GM12878 (cell line): Measurements from ENCODE around the gene FBXW8. TPM values are rescaled to one million over a fixed set of nuclear protein-coding genes. Genes with fewer than 3 reads are reported as not detected.
A peak's percentile ranks its signal among the peaks of the same experiment; 100 is the strongest.

Experiments used
- IKZF1 ChIP-seq: fragments of 450-650 bp; conservative IDR thresholded peaks from 2 replicates; pipeline ENCODE4 v1.6.1; 2017; ENCODE audit warnings: antibody characterized with exemption, mild to moderate bottlenecking
- MEF2B ChIP-seq: fragments of 450-650 bp; IDR thresholded peaks from 2 replicates; pipeline ENCODE4 v1.6.1; 2018; ENCODE audit warnings: mild to moderate bottlenecking, moderate library complexity; ENCODE audit not compliant: partially characterized antibody, poor library complexity, severe bottlenecking
- PAX8 ChIP-seq: fragments of 450-650 bp; IDR thresholded peaks from 2 replicates; pipeline ENCODE4 v1.6.1; 2017; ENCODE audit warnings: mild to moderate bottlenecking, moderate library complexity
- POLR2AphosphoS5 ChIP-seq: IDR thresholded peaks from 2 replicates; pipeline ENCODE4 v1.6.1; 2011; ENCODE audit warnings: mild to moderate bottlenecking, low read length, inconsistent platforms
- RB1 ChIP-seq: fragments of 450-650 bp; formaldehyde crosslinking; IDR thresholded peaks from 2 replicates; pipeline ENCODE4 v1.6.1; 2017; ENCODE audit warnings: mild to moderate bottlenecking, borderline replicate concordance
- SMARCA5 ChIP-seq: fragments of 450-650 bp; IDR thresholded peaks from 2 replicates; pipeline ENCODE4 v1.6.1; 2017; ENCODE audit warnings: mild to moderate bottlenecking
- SMC3 ChIP-seq: IDR thresholded peaks from 2 replicates; pipeline ENCODE4 v1.6.1; 2011; ENCODE audit warnings: low read length, improper control_type of control experiment, borderline replicate concordance
- SP1 ChIP-seq: IDR thresholded peaks from one replicate; pipeline ENCODE4 v1.6.1; 2011; ENCODE audit warnings: low read depth, low read length
- SPI1 ChIP-seq: IDR thresholded peaks from 2 replicates; pipeline ENCODE4 v1.6.1; 2011; ENCODE audit warnings: low read depth, mild to moderate bottlenecking, low read length, moderate library complexity, borderline replicate concordance; ENCODE audit not compliant: insufficient read depth
- STAT1 ChIP-seq: fragments of 450-650 bp; conservative IDR thresholded peaks from 2 replicates; pipeline ENCODE4 v1.6.1; 2014; ENCODE audit warnings: antibody characterized with exemption, mild to moderate bottlenecking
- TBL1XR1 ChIP-seq: IDR thresholded peaks from 2 replicates; pipeline ENCODE4 v1.6.1; 2012; ENCODE audit warnings: low read depth, low read length, improper control_type of control experiment
- ZNF384 ChIP-seq: IDR thresholded peaks from 2 replicates; pipeline ENCODE4 v1.6.1; 2012; ENCODE audit warnings: low read depth, mild to moderate bottlenecking, low read length, improper control_type of control experiment, borderline replicate concordance
- ZNF622 ChIP-seq: fragments of 450-650 bp; IDR thresholded peaks from 2 replicates; pipeline ENCODE4 v1.6.1; 2017; ENCODE audit warnings: mild to moderate bottlenecking, inconsistent platforms
- polyA plus RNA-seq, 11 experiments: library from polyadenylated mRNA; depleted of rRNA in 4 of 11; unstranded in 6 of 11; stranded (reverse) in 5 of 11; fragments of >200 nt; fragmentation: Nextera tagmentation in 4 of 11; fragmentation: Illumina TruSeq in 1 of 11; extraction: Ambion mirVana in 4 of 11; extraction: Trizol in 1 of 11; gene quantifications; 1 replicate in 1 of 11; 2 replicates in 10 of 11; pipeline versions ENCODE4 v1.2.1 to v1.2.3, GENCODE V29; 2011 to 2016; ENCODE audit warnings: inconsistent platforms in 2 of 11, missing spikeins in 2 of 11, low read depth in 1 of 11
- total RNA-seq, 4 experiments: library from RNA; depleted of rRNA in 3 of 4; stranded (reverse); fragments of >200 nt in 3 of 4; fragmentation: Illumina TruSeq in 1 of 4; extraction: Trizol in 1 of 4; gene quantifications; 2 replicates each; pipeline versions ENCODE4 v1.2.1 to v1.2.3, GENCODE V29; 2013 to 2021
- TF ChIP-seq, protein P1 (sequence below): IDR thresholded peaks from 2 replicates; pipeline ENCODE4 v1.6.1; 2012; ENCODE audit warnings: low read depth, low read length, improper control_type of control experiment
- TF ChIP-seq, protein P2 (sequence below): fragments of 450-650 bp; IDR thresholded peaks from 2 replicates; pipeline ENCODE4 v1.6.1; 2017; ENCODE audit warnings: mild to moderate bottlenecking
- TF ChIP-seq, protein P3 (sequence below): IDR thresholded peaks from 2 replicates; pipeline ENCODE4 v1.6.1; 2011; ENCODE audit warnings: borderline replicate concordance, low read depth, mild to moderate bottlenecking, moderate library complexity, mixed read lengths, low read length; ENCODE audit not compliant: insufficient read depth; ENCODE audit errors: extremely low read length
- TF ChIP-seq, protein P4 (sequence below): fragments of 450-650 bp; IDR thresholded peaks from 2 replicates; pipeline ENCODE4 v1.6.1; 2017; ENCODE audit warnings: low read depth, mild to moderate bottlenecking, moderate library complexity
- TF ChIP-seq, protein P5 (sequence below): fragments of 450-650 bp; IDR thresholded peaks from 2 replicates; pipeline ENCODE4 v1.6.1; 2017; ENCODE audit warnings: mild to moderate bottlenecking, moderate library complexity

FBXW8 gene
- total and polyA plus RNA-seq, 10 of the 15 experiments (the other 5 are each of a cell fraction or from before 2014, with no cell fraction given): 0.49 to 7.5 (median 4.4) TPM

DNA sequence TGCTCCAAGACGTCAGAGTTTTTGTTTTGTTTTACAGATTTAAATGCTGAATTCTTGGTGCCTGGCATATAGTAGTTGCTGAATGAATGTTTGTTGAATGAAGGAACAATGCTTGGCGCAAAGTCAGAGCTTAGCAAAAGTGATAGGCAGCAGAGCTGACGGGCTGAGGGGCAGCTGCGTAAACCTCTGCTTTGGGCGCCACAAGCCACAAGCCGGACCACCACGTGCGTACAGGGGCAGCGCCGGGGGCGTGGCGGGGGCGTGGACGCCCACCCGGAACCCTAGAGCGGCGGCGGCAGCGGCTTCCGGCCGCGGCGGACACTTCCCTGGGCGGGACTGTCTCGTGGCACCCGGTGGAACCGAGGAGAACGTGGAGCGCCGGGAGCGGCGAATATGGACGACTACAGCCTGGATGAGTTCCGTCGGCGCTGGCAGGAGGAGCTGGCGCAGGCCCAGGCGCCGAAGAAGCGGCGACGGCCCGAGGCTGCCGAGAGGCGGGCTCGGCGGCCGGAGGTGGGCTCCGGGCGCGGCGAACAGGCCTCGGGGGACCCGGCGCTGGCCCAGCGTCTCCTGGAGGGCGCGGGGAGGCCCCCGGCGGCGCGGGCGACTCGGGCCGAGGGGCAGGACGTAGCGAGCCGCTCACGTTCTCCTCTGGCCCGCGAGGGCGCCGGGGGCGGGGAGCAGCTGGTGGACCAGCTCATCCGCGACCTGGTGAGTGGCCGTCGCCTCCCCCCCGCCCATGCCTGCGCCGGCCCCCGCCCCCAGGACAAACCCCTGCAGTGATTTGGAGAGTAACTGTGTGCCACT is at the start of gene FBXW8 (continued):
- peak; percentile 79 for TF ChIP-seq SP1
- TF ChIP-seq IKZF1: peak; percentile 88
- TF ChIP-seq TBL1XR1: no peak
- no peak for TF ChIP-seq SMC3
- TF ChIP-seq ZNF622: no peak
- TF ChIP-seq, protein P1, sequence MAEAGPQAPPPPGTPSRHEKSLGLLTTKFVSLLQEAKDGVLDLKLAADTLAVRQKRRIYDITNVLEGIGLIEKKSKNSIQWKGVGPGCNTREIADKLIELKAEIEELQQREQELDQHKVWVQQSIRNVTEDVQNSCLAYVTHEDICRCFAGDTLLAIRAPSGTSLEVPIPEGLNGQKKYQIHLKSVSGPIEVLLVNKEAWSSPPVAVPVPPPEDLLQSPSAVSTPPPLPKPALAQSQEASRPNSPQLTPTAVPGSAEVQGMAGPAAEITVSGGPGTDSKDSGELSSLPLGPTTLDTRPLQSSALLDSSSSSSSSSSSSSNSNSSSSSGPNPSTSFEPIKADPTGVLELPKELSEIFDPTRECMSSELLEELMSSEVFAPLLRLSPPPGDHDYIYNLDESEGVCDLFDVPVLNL: no peak
- no peak for TF ChIP-seq STAT1
- no peak for TF ChIP-seq PAX8
- 0 out of 2 replicates have a peak, but pooled peaks have one; percentile 73 for TF ChIP-seq SMARCA5
- TF ChIP-seq MEF2B: peak; percentile 32
- TF ChIP-seq, protein P2, sequence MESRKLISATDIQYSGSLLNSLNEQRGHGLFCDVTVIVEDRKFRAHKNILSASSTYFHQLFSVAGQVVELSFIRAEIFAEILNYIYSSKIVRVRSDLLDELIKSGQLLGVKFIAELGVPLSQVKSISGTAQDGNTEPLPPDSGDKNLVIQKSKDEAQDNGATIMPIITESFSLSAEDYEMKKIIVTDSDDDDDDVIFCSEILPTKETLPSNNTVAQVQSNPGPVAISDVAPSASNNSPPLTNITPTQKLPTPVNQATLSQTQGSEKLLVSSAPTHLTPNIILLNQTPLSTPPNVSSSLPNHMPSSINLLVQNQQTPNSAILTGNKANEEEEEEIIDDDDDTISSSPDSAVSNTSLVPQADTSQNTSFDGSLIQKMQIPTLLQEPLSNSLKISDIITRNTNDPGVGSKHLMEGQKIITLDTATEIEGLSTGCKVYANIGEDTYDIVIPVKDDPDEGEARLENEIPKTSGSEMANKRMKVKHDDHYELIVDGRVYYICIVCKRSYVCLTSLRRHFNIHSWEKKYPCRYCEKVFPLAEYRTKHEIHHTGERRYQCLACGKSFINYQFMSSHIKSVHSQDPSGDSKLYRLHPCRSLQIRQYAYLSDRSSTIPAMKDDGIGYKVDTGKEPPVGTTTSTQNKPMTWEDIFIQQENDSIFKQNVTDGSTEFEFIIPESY: no peak
- TF ChIP-seq ZNF384: no peak
- no peak for TF ChIP-seq SPI1
- TF ChIP-seq, protein P3, sequence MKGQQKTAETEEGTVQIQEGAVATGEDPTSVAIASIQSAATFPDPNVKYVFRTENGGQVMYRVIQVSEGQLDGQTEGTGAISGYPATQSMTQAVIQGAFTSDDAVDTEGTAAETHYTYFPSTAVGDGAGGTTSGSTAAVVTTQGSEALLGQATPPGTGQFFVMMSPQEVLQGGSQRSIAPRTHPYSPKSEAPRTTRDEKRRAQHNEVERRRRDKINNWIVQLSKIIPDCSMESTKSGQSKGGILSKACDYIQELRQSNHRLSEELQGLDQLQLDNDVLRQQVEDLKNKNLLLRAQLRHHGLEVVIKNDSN: peak; percentile 51
- peak; percentile 71; the same call in 1 of the 2 replicates for TF ChIP-seq POLR2AphosphoS5
- TF ChIP-seq, protein P4, sequence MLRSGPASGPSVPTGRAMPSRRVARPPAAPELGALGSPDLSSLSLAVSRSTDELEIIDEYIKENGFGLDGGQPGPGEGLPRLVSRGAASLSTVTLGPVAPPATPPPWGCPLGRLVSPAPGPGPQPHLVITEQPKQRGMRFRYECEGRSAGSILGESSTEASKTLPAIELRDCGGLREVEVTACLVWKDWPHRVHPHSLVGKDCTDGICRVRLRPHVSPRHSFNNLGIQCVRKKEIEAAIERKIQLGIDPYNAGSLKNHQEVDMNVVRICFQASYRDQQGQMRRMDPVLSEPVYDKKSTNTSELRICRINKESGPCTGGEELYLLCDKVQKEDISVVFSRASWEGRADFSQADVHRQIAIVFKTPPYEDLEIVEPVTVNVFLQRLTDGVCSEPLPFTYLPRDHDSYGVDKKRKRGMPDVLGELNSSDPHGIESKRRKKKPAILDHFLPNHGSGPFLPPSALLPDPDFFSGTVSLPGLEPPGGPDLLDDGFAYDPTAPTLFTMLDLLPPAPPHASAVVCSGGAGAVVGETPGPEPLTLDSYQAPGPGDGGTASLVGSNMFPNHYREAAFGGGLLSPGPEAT: peak; percentile 48; the same call in 1 of the 2 replicates
- TF ChIP-seq RB1: no peak; the same call in 1 of the 2 replicates
- TF ChIP-seq, protein P5, sequence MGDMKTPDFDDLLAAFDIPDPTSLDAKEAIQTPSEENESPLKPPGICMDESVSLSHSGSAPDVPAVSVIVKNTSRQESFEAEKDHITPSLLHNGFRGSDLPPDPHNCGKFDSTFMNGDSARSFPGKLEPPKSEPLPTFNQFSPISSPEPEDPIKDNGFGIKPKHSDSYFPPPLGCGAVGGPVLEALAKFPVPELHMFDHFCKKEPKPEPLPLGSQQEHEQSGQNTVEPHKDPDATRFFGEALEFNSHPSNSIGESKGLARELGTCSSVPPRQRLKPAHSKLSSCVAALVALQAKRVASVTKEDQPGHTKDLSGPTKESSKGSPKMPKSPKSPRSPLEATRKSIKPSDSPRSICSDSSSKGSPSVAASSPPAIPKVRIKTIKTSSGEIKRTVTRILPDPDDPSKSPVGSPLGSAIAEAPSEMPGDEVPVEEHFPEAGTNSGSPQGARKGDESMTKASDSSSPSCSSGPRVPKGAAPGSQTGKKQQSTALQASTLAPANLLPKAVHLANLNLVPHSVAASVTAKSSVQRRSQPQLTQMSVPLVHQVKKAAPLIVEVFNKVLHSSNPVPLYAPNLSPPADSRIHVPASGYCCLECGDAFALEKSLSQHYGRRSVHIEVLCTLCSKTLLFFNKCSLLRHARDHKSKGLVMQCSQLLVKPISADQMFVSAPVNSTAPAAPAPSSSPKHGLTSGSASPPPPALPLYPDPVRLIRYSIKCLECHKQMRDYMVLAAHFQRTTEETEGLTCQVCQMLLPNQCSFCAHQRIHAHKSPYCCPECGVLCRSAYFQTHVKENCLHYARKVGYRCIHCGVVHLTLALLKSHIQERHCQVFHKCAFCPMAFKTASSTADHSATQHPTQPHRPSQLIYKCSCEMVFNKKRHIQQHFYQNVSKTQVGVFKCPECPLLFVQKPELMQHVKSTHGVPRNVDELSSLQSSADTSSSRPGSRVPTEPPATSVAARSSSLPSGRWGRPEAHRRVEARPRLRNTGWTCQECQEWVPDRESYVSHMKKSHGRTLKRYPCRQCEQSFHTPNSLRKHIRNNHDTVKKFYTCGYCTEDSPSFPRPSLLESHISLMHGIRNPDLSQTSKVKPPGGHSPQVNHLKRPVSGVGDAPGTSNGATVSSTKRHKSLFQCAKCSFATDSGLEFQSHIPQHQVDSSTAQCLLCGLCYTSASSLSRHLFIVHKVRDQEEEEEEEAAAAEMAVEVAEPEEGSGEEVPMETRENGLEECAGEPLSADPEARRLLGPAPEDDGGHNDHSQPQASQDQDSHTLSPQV: no peak
